A549 (cell line): ENCODE measurements around the gene KSR2. TPM values are rescaled to one million over a fixed set of nuclear protein-coding genes. Genes with fewer than 3 reads are reported as not detected.
A peak's percentile ranks its signal among the peaks of the same experiment; 100 is the strongest.

ENCODE experiments used
- ATAC-seq, 2 experiments: fragments of 200-7000 bp in 1 of 2; fragments of >200 bp in 1 of 2; cut with Nextera tagmentation in 1 of 2; cut with Tn5 transposase in 1 of 2; 3 replicates each; pipeline versions ENCODE4 v1.8.0 to v1.9.1; 2018 to 2020; ENCODE audit warnings: mild to moderate bottlenecking in 1 of 2, moderate library complexity in 1 of 2
- CTCF ChIA-PET: fragments of 300-600 bp; sonication (Branson Sonifier 250); formaldehyde crosslinking; extraction: SDS; loops from one replicate; lab custom pipeline; 2021; ENCODE audit warnings: antibody characterized with exemption, inconsistent platforms; lab: Yijun Ruan, JAX
- POLR2A ChIA-PET: fragments of 350-600 bp; formaldehyde crosslinking; extraction: SDS; loops from one replicate; lab custom pipeline; 2021; ENCODE audit warnings: antibody characterized with exemption, inconsistent platforms; lab: Yijun Ruan, JAX
- DNase-seq, 2 experiments: peaks; one replicate each; pipeline versions ENCODE4 v3.0.0 to v3.0.0-alpha.2; 2011 to 2016; ENCODE audit warnings: low read depth in 1 of 2, low spot score in 1 of 2
- FAIRE-seq: peaks from 2 replicates; lab custom pipeline; 2011; peaks lifted over from hg19 to GRCh38; lab: Jason Lieb, UNC
- H3K27ac ChIP-seq, 2 experiments: fragments of >200 bp; sonication (Bioruptor Twin); formaldehyde crosslinking; 3 replicates each; pipeline ENCODE4 v1.5.1; 2016 to 2017
- H3K4me1 ChIP-seq: fragments of >200 bp; sonication (Bioruptor Twin); formaldehyde crosslinking; 3 replicates; pipeline ENCODE4 v1.6.1; 2016
- H3K4me2 ChIP-seq: fragments of >200 bp; sonication (Bioruptor Twin); formaldehyde crosslinking; 3 replicates; pipeline ENCODE4 v1.6.1; 2016
- H3K4me3 ChIP-seq: fragments of >200 bp; sonication (Bioruptor Twin); formaldehyde crosslinking; 3 replicates; pipeline ENCODE4 v1.5.1; 2016
- H3K9me3 ChIP-seq: fragments of >200 bp; sonication (Bioruptor Twin); formaldehyde crosslinking; 3 replicates; pipeline ENCODE4 v1.6.1; 2016
- BHLHE40 ChIP-seq: IDR thresholded peaks from 2 replicates; pipeline ENCODE4 v1.6.1; 2012; ENCODE audit warnings: low read depth, low read length, inconsistent platforms
- CHD2 ChIP-seq: fragments of 150-350 bp; IDR thresholded peaks from 2 replicates; pipeline ENCODE4 v1.6.1; 2014; ENCODE audit warnings: low read length; ENCODE audit not compliant: partially characterized antibody
- CHD4 ChIP-seq: fragments of 200-600 bp; sonication (generic); IDR thresholded peaks from 2 replicates; pipeline ENCODE4 v1.6.1; 2016; ENCODE audit warnings: antibody characterized with exemption, mild to moderate bottlenecking, borderline replicate concordance
- EHF ChIP-seq: fragments of 250-450 bp; sonication (Bioruptor Pico); IDR thresholded peaks from 2 replicates; pipeline ENCODE4 v1.5.0; 2020; ENCODE audit warnings: mild to moderate bottlenecking
- EHMT2 ChIP-seq: fragments of 200-600 bp; sonication (generic); IDR thresholded peaks from 2 replicates; pipeline ENCODE4 v1.6.1; 2016; ENCODE audit warnings: antibody characterized with exemption, low read depth, mild to moderate bottlenecking, moderate library complexity
- EP300 ChIP-seq, 2 experiments: fragments of >200 bp; sonication (Bioruptor Twin); formaldehyde crosslinking; IDR thresholded peaks; 2 replicates in 1 of 2; 3 replicates in 1 of 2; pipeline ENCODE4 v1.6.1; 2016 to 2017
- GATA3 ChIP-seq: IDR thresholded peaks from 2 replicates; pipeline ENCODE4 v1.6.1; 2012; ENCODE audit warnings: borderline replicate concordance
- HEYL ChIP-seq: fragments of 250-450 bp; sonication (Bioruptor Pico); IDR thresholded peaks from 2 replicates; pipeline ENCODE4 v1.8.0; 2021; ENCODE audit warnings: mild to moderate bottlenecking, moderate library complexity
- HOXA7 ChIP-seq: fragments of 250-450 bp; sonication (Bioruptor Pico); IDR thresholded peaks from 2 replicates; pipeline ENCODE4 v1.5.0; 2020; ENCODE audit warnings: mild to moderate bottlenecking, moderate library complexity
- HOXB13 ChIP-seq: fragments of 250-450 bp; sonication (Bioruptor Pico); IDR thresholded peaks from 2 replicates; pipeline ENCODE4 v1.5.0; 2020; ENCODE audit warnings: low read depth, mild to moderate bottlenecking, moderate library complexity
- HOXB5 ChIP-seq: fragments of 250-450 bp; sonication (Bioruptor Pico); IDR thresholded peaks from 2 replicates; pipeline ENCODE4 v1.5.0; 2020; ENCODE audit warnings: mild to moderate bottlenecking, moderate library complexity
- JUN ChIP-seq, 2 experiments: fragments of >200 bp; sonication (Bioruptor Twin); formaldehyde crosslinking; IDR thresholded peaks; 2 replicates in 1 of 2; 3 replicates in 1 of 2; pipeline ENCODE4 v1.6.1; 2016 to 2017
- JUNB ChIP-seq: fragments of >200 bp; sonication (Bioruptor Twin); formaldehyde crosslinking; IDR thresholded peaks from 2 replicates; pipeline ENCODE4 v1.6.1; 2016
- MAFK ChIP-seq: fragments of 450-650 bp; IDR thresholded peaks from 2 replicates; pipeline ENCODE4 v1.6.1; 2014; ENCODE audit not compliant: partially characterized antibody
- MYC ChIP-seq: IDR thresholded peaks from 2 replicates; pipeline ENCODE4 v1.6.1; 2012; ENCODE audit warnings: mild to moderate bottlenecking, inconsistent platforms, low read length, improper control_type of control experiment, borderline replicate concordance
- NPAS2 ChIP-seq: fragments of 250-450 bp; sonication (Bioruptor Pico); IDR thresholded peaks from 2 replicates; pipeline ENCODE4 v1.8.0; 2022; ENCODE audit warnings: mild to moderate bottlenecking, moderate library complexity, borderline replicate concordance
- NR3C1 ChIP-seq: fragments of >200 bp; sonication (Bioruptor Twin); formaldehyde crosslinking; IDR thresholded peaks from 3 replicates; pipeline ENCODE4 v1.6.1; 2017
- PHF8 ChIP-seq: fragments of 200-600 bp; sonication (generic); IDR thresholded peaks from 2 replicates; pipeline ENCODE4 v1.6.1; 2016; ENCODE audit warnings: low read depth, mild to moderate bottlenecking, antibody characterized with exemption, moderate library complexity, borderline replicate concordance
- RAD21 ChIP-seq, 2 experiments: fragments of >200 bp in 1 of 2; sonication (Bioruptor Twin) in 1 of 2; formaldehyde crosslinking in 1 of 2; IDR thresholded peaks in 1 of 2; conservative IDR thresholded peaks in 1 of 2; 2 replicates in 1 of 2; 3 replicates in 1 of 2; pipeline ENCODE4 v1.6.1; 2012 to 2018; ENCODE audit warnings: inconsistent platforms in 1 of 2
- RARB ChIP-seq: fragments of 250-450 bp; sonication (Bioruptor Pico); IDR thresholded peaks from 2 replicates; pipeline ENCODE4 v1.8.0; 2021; ENCODE audit warnings: mild to moderate bottlenecking, moderate library complexity
- RCOR1 ChIP-seq: fragments of 150-350 bp; IDR thresholded peaks from 2 replicates; pipeline ENCODE4 v1.6.1; 2014; ENCODE audit warnings: antibody characterized with exemption, low read length, low read depth
- RNF2 ChIP-seq: fragments of 200-600 bp; sonication (generic); IDR thresholded peaks from 2 replicates; pipeline ENCODE4 v1.6.1; 2016; ENCODE audit warnings: low read depth, mild to moderate bottlenecking, antibody characterized with exemption, moderate library complexity, borderline replicate concordance
- SREBF2 ChIP-seq: fragments of 450-650 bp; IDR thresholded peaks from 2 replicates; pipeline ENCODE4 v1.6.1; 2014; ENCODE audit warnings: mild to moderate bottlenecking, moderate library complexity
- TFCP2L1 ChIP-seq: fragments of 250-450 bp; sonication (Bioruptor Pico); IDR thresholded peaks from 2 replicates; pipeline ENCODE4 v1.5.0; 2021; ENCODE audit warnings: mild to moderate bottlenecking
- TP53 ChIP-seq: fragments of 250-450 bp; sonication (Bioruptor Pico); IDR thresholded peaks from 2 replicates; pipeline ENCODE4 v1.5.0; 2021; ENCODE audit warnings: mild to moderate bottlenecking, moderate library complexity
- ZFP36 ChIP-seq: fragments of 450-650 bp; IDR thresholded peaks from 2 replicates; pipeline ENCODE4 v1.6.1; 2014; ENCODE audit warnings: borderline replicate concordance; ENCODE audit not compliant: partially characterized antibody
- ZNF302 ChIP-seq: fragments of 250-450 bp; sonication (Bioruptor Pico); IDR thresholded peaks from 2 replicates; pipeline ENCODE4 v1.9.0; 2021; ENCODE audit warnings: inconsistent platforms, mild to moderate bottlenecking, moderate library complexity
- WGBS: methylation state at CpG from one replicate; pipeline ENCODE4 v1.1.6; 2017; ENCODE audit errors: missing lambda C conversion rate; 5-methylcytosine and 5-hydroxymethylcytosine counted together
- polyA plus RNA-seq, 4 experiments: library from polyadenylated mRNA; depleted of rRNA in 3 of 4; stranded (reverse); fragments of >200 nt; fragmentation: RNase III in 1 of 4; extraction: RNeasy Plus Mini Kit Qiagen cat#74134 plus additional on column Dnase treatment in 1 of 4; gene quantifications; 2 replicates in 3 of 4; 3 replicates in 1 of 4; pipeline ENCODE4 v1.2.3, GENCODE V29; 2011 to 2017
- TF ChIP-seq, protein P1 (sequence below): IDR thresholded peaks from 2 replicates; pipeline ENCODE4 v1.6.1; 2012; ENCODE audit warnings: low read depth, borderline replicate concordance
- TF ChIP-seq, protein P2 (sequence below): fragments of >200 bp; sonication (Bioruptor Twin); formaldehyde crosslinking; IDR thresholded peaks from 2 replicates; pipeline ENCODE4 v1.6.1; 2016
- TF ChIP-seq, protein P3 (sequence below): fragments of 250-450 bp; sonication (Bioruptor Pico); IDR thresholded peaks from 2 replicates; pipeline ENCODE4 v1.5.0; 2021; ENCODE audit warnings: mild to moderate bottlenecking, moderate library complexity, borderline replicate concordance
- TF ChIP-seq, protein P4 (sequence below): IDR thresholded peaks from 2 replicates; pipeline ENCODE4 v1.6.1; 2012

Gene KSR2
- polyA plus RNA-seq, 2 of the 4 experiments (the other 2 are of a cell fraction): 0.37 to 1.2 TPM

DNA sequence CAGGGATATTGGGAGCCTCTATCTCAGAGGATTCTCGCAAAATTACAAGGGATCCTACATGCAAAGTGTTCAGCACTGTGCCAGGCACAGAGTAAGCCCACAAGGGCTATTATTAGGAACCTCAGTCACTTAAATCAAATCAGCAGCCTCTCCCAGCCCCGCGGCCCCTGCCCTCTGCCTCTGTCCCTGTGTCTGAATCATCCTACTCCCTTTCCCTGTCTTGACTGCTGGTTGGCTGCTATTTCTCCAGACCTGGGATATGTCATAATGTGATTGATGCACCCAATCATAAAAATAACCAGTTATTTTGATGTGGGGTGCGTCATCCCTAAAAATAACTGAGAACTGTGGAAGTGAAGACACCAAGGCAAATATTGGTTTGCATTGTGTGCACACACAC is 176.3 kb downstream of the KSR2 start:
- H3K4me2 ChIP-seq: peak overlapping the region; percentile 6; the same call in 1 of the 3 replicates
- H3K27ac ChIP-seq: no peak overlapping the region
- CTCF ChIA-PET: interaction anchor here (0.6 to 1.4 kb wide), 2 partner anchors 45 to 70 kb away, joined by 4 to 5 read pairs; no protein-coding TSS in a partner anchor
- no peak overlapping the region for H3K4me3 ChIP-seq
- no peaks in the 10 kb centered on the region for H3K9me3 ChIP-seq
- 54% methylated on average over 4 of the region's 4 CpGs for WGBS
- TF ChIP-seq, protein P1, sequence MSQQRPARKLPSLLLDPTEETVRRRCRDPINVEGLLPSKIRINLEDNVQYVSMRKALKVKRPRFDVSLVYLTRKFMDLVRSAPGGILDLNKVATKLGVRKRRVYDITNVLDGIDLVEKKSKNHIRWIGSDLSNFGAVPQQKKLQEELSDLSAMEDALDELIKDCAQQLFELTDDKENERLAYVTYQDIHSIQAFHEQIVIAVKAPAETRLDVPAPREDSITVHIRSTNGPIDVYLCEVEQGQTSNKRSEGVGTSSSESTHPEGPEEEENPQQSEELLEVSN: no peak
- TF ChIP-seq TFCP2L1 (no peak), BHLHE40 (no peak), JUNB (no peak), SREBF2 (no peak), HOXB13 (CRISPR knock-in tag) (no peak), MYC (no peak), RNF2 (no peak), PHF8 (no peak), TP53 (CRISPR knock-in tag) (no peak), ZFP36 (no peak), NR3C1 (no peak), EHMT2 (no peak), HOXA7 (CRISPR knock-in tag) (no peak), EP300 (IDR thresholded peaks at IDR 0.05) (no peak)
- TF ChIP-seq, protein P2, sequence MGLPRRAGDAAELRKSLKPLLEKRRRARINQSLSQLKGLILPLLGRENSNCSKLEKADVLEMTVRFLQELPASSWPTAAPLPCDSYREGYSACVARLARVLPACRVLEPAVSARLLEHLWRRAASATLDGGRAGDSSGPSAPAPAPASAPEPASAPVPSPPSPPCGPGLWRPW: no peak
- ATAC-seq: peak; percentile 75 to 80; a peak in 5 of 6 replicates
- DNase-seq: peak in 1 of 2 experiments; percentile 40
- POLR2A ChIA-PET: no interaction called here
- no peak for FAIRE-seq
- peaks cover 9% of the 10 kb centered on the region; the same call in 2 of the 3 replicates for H3K4me1 ChIP-seq

DNA sequence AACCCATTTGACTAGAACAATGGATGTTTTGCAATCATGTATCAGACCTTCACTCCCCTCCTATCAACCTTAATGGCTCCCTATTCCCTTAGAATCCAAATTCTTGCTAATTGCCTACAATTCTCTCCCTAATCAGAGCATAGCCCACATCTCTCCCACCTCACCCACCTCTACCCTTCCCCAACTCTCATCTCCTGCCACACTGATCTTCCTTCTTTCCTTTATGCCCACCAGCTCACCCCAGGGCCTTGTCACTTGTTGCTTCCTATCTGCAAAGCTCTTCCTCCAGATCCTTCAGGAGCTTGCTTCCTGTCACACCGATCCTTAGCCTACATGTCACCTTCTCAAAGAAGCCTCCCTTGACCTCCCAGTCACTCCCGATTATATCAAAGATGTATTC is 177.8 kb downstream of the KSR2 start:
- H3K27ac ChIP-seq: no peak overlapping the region
- no peaks in the 10 kb centered on the region for H3K9me3 ChIP-seq
- 4% methylated on average over 2 of the region's 2 CpGs for WGBS
- no peak for ATAC-seq
- H3K4me2 ChIP-seq: no peak overlapping the region; the same call in 2 of the 3 replicates
- FAIRE-seq: no peak
- DNase-seq: no peak
- CTCF ChIA-PET: interaction anchor here (1.2 to 1.8 kb wide), 5 partner anchors 9 to 203 kb away, joined by 3 to 5 read pairs (median 4); no protein-coding TSS in a partner anchor
- peaks cover 9% of the 10 kb centered on the region; the same call in 2 of the 3 replicates for H3K4me1 ChIP-seq
- POLR2A ChIA-PET: no interaction called here
- H3K4me3 ChIP-seq: no peak overlapping the region
- TF ChIP-seq, protein P3, sequence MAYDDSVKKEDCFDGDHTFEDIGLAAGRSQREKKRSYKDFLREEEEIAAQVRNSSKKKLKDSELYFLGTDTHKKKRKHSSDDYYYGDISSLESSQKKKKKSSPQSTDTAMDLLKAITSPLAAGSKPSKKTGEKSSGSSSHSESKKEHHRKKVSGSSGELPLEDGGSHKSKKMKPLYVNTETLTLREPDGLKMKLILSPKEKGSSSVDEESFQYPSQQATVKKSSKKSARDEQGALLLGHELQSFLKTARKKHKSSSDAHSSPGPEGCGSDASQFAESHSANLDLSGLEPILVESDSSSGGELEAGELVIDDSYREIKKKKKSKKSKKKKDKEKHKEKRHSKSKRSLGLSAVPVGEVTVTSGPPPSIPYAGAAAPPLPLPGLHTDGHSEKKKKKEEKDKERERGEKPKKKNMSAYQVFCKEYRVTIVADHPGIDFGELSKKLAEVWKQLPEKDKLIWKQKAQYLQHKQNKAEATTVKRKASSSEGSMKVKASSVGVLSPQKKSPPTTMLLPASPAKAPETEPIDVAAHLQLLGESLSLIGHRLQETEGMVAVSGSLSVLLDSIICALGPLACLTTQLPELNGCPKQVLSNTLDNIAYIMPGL: no peak
- TF ChIP-seq NPAS2 (CRISPR knock-in tag) (no peak), RCOR1 (no peak), RARB (no peak)
- TF ChIP-seq, all 56 proteins: peak for 0

DNA sequence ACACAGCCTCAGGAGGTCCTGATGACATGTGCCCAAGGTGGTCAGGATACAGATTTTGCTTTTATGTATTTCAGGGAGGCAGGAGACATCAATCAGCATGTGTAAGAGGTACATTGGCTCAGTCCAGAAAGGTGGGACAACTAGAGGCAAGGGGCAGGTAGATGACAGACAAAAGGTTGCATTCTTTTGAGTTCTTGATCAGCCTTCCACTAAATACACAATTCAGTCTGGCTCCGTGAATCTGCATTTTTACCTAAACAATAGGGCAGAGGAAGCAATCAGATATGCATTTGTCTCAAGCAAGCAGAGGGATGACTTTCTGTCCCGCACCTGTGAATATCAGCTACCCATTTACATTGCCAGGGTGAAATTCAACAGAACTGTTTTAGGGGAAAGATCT is 178.6 kb downstream of the KSR2 start:
- H3K27ac ChIP-seq: no peak overlapping the region
- CTCF ChIA-PET: interaction anchor here (1.2 to 1.8 kb wide), 4 partner anchors 10 to 202 kb away, joined by 3 to 5 read pairs (median 4); no protein-coding TSS in a partner anchor
- FAIRE-seq (no peak), ATAC-seq (no peak), DNase-seq (no peak)
- WGBS: 58% methylated on average over 2 of the region's 2 CpGs
- peaks cover 9% of the 10 kb centered on the region; the same call in 2 of the 3 replicates for H3K4me1 ChIP-seq
- no peak overlapping the region for H3K4me3 ChIP-seq
- no peak overlapping the region for H3K4me2 ChIP-seq
- H3K9me3 ChIP-seq: no peaks in the 10 kb centered on the region; the same call in 2 of the 3 replicates
- no peak for TF ChIP-seq RAD21 (conservative IDR thresholded peaks at IDR 0.05 in 1 of 2, IDR thresholded peaks at IDR 0.05 in 1 of 2)
- no peak for TF ChIP-seq CHD2
- TF ChIP-seq ZNF302 (CRISPR knock-in tag): no peak
- no peak for TF ChIP-seq HEYL (CRISPR knock-in tag)
- TF ChIP-seq JUNB: no peak
- TF ChIP-seq HOXA7 (CRISPR knock-in tag): no peak
- no peak for TF ChIP-seq MYC
- TF ChIP-seq HOXB13 (CRISPR knock-in tag): no peak
- TF ChIP-seq HOXB5 (CRISPR knock-in tag): no peak
- no peak for TF ChIP-seq GATA3
- TF ChIP-seq EHF (CRISPR knock-in tag): no peak
- TF ChIP-seq CHD4: no peak
- no peak for TF ChIP-seq SREBF2
- no peak for TF ChIP-seq TP53 (CRISPR knock-in tag)
- no peak for TF ChIP-seq NR3C1
- TF ChIP-seq JUN (IDR thresholded peaks at IDR 0.05): no peak
- TF ChIP-seq, protein P4, sequence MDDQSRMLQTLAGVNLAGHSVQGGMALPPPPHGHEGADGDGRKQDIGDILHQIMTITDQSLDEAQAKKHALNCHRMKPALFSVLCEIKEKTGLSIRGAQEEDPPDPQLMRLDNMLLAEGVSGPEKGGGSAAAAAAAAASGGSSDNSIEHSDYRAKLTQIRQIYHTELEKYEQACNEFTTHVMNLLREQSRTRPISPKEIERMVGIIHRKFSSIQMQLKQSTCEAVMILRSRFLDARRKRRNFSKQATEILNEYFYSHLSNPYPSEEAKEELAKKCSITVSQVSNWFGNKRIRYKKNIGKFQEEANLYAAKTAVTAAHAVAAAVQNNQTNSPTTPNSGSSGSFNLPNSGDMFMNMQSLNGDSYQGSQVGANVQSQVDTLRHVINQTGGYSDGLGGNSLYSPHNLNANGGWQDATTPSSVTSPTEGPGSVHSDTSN: no peak
- no peak for TF ChIP-seq MAFK
- no peak for TF ChIP-seq TFCP2L1
- TF ChIP-seq, all 56 proteins: peak for 0
- POLR2A ChIA-PET: no interaction called here
